ENCODE measurements around the gene LAS1L.
"Not testable (repeated sequence)": the region's sequence is repeated elsewhere in the genome, so short reads cannot be mapped to it uniquely, and the experiment has no call there.

Gene LAS1L

DNA sequence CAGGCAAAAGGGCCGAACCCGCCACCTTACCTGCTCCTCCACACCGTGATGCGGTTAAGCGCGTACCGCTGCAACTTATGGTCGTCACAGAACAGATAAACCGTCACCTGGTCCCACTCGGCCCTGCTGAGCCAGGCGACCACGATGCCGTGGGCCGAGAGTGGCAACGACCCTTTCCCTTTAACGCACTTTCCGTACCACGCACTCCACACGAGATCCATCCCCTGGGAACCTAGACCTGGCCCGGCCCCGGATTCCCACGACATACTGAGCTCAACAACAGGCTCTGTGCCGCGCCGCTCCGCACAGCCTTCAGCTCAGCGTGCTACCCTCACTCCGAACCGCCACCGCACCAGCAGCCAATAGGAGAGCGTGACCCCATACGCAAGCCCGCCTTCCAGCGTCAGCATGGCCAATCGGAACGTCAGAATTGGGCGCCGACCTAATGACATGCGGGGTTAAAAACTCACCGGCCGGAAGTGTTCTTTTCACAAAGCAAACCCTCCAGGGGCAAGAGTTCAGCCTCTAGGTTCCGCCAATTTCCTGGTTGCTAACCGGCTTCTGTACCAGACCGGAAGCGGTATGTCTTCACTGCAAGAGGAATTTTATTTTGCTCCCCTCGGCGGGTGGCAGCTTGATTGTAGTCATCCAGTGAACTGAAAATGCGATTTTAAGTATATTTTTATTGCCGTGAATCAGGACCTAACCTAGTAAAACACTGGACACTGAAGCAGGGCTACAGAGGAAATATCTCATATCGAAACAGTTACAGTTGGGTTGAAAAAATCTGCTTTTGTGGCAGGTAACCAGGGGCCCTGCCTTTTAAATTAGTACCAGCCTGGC lies at the start of gene LAS1L:
Gene LAS1L (minus strand): TSS at position 338 of the 843 bp plus-strand sequence. CDS start 72 bp downstream, at position 266.
- peak; percentile 93 for DNase-seq (ENCODE audit: low spot score)

DNA sequence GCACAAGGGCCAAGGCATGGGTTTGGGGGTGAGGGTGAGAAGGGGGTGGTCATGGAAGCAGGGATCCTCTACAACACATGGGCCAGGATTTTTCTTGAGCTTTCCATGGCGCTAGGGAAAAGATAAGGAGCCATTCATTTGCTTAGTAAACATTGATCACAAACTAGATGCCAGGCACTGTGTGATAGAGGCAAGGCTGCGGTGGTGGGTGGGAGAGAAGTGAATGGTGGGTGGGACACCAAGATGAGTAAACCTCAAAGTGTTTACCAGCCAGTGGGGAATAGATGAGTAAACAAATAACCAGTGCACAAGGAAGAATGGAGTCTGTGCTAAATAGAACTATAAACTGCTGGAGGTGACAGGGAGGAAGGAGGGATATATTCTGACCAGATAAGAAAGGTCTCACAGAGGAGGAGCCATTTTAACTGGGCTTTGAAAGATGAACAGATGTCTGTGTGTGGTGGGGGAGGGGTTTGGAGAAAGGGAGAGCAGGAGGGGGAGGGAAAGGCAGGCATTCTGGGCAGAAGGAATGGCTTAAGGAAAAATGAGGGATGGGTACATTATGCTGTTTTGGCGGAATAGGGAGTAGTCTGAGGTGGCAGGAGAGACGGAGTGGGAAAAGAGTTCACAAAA lies 48.0 kb upstream of the LAS1L start:
- no peak for DNase-seq (ENCODE audit: low spot score)

DNA sequence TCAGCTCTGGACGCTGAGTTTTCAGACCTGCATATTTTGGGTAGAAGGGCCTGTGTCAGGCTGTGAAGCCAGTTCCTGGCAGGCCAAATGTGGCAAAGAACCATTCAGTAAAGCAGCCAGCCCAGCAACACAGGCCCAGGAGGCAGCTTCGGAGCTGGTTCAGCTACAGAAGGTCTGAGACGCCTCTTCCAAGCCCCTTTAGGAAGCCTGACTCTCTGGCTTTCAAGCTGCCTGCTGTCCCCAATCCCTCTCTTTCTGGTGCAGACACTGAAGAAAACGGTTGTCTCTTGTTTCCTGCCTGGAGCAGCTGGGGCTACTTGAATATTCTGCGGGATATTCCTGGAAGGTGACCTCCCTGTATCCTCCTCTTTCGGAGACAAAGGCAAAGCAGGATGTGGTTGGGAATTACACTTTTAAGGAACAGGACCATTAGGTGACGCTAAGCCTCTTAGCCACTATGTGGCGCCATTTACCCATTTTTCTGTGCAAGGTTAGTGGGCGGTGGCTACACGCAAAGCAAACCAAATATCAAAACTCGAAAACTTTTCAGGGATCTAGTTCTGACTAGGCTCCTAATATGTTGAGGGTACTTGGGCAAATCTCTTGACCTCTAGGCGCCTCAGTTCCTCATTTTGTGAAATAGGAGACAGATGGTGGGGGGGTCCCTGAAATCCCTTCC lies 47.2 kb upstream of the LAS1L start:
- peak; percentile 75 for DNase-seq (ENCODE audit: low spot score)

DNA sequence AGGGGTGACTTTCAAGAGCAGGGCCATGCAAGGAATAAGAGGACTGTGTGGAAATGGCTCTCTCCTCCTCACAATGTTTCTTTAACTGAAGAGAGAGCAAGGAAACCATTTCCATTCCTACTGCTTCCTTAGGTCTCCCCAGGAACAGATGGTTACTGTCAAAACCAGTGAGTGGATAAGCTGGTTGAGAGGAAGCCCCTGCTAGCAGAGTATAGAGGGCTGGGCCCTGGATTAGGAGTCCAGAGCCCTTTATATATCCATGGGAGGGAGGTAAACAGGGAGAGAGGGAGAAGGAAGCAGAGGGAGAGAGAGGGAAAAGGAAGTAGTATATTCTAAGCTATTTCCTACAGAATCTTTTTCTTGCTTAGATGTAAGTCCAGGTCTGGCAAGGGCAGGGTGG lies 43.8 kb upstream of the LAS1L start:
- DNase-seq (ENCODE audit: low spot score) = no peak

DNA sequence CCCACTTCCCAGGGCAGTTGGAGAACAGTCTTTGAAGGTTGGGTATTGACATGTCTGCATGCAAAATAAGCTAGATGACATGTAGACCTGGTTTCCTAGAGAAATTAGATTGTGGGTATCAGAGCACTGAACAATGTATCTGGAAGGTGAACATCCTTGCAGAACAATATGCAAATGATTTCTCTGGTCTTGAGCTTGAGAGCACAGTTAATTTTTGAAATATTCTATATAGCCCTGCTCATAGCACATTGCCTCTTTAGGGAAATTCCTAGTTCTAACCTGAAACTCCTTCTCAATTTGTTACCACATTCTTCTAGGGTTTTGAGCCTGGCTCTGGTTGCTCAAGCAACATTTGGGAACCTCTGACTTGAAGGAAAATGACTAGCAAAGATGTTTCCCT lies 41.6 kb upstream of the LAS1L start:
- DNase-seq (ENCODE audit: low spot score) = no peak

DNA sequence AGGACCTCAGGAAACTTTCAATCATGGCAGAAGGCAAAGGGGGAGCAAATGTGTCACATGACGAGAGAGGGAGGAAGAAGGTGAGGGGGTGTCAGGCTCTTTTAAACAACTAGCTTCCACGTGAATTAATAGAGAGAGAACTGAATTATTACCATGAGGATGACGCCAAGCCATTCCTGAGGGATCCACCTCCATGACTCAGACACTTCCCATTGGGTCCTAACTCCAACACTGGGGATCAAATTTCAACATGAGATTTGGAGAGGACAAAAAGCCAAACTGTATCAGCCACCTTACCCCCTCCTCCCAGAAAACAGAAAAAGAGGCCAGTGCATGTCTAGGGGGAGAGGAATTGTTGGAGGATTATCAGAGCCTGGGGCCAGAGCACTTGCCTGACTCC lies 40.4 kb upstream of the LAS1L start:
- DNase-seq (ENCODE audit: low spot score) = no peak

DNA sequence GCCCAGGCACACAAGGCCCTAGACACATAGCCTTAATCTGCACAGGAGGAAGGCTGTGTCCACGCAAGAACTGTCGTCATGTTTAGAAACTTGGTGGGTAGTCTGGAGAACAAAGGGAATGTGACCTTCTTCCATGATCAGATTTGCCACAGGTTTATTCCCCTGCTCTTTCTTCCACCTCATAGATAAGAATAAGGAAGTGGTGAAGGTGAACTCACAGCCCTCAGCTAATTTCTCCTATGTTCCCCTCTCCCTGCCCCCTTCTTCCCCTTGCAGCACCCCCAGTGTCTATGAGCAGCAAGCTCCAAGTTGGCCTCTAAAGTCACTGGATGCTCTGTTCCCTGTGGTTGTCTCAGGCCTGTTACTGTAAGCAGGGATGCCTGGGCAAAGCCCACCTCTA lies 39.8 kb upstream of the LAS1L start:
- DNase-seq (ENCODE audit: low spot score) = no peak

DNA sequence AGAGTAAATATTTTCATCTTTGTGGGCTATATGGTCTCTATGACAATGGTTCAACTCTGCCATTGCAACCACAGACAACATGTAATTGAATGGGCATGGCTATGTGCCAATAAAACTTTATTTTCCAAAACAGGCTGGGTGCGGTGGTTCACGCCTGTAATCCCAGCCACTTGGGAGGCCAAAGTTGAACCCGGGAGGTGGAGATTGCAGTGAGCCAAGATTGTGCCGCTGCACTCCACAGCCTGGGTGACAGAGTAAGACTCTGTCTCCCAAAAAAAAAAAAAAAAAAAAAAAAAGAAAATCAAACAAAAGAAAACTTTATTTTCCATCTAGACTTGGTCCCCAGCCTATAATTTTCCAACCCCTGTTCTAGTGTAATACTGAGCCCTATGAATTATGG lies 38.4 kb upstream of the LAS1L start:
- no peak for DNase-seq (ENCODE audit: low spot score)

DNA sequence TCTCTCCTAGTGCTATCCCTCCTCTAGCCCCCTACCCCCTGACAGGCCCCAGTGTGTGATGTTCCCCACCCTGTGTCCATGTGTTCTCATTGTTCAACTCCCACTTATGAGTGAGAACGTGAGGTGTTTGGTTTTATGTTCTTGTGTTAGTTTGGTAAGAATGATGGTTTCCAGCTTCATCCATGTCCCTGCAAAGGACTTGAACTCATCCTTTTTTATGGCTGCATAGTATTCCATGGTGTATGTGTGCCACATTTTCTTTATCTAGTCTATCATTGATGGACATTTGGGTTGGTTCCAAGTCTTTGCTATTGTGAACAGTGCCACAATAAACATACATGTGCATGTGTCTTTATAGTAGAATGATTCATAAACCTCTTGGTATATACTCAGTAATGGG lies 28.3 kb upstream of the LAS1L start:
- not testable (repeated sequence) for DNase-seq (ENCODE audit: low spot score)

DNA sequence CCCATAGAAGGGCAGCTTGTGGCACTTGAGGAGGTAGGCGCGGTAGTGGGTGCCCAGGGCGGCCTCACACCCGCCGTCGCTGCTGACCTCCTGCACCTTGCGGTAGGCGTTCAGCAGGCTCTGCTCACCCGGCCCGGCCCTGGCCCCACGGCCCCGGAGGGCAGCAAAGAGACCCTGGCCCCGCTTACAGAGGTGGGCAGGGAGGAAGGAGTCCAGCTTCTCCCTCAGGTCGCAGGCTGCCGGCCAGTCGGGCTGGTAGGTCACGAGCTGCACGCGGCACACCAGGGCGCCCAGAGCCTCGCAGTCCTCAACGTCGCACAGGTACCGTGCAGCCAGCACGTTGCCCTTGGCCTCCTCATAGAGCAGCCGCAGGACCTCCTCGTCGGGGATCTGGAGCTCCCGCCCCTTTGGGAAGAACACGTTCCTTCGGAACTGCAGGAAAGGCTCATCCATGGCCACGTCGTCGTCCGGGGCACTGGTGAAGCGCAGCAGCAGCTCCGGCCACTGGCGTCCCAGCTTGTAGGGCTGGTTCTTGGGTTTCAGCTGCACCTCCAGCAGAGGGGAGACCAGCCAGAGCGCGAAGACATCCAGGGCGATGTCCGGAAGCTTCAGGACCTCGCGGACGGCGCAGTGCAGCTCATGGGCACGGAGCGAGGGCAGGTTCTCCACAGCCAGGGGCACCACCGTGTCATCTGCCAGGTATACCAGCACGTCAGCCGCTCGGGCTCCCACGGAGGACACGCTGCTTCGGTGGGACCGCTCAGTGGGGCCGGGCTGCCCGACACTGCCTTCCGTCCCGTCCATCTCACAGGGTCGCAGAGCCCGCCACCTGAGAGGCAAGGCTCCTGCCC lies 17.1 kb upstream of the LAS1L start:
- DNase-seq (ENCODE audit: low spot score) = no peak

DNA sequence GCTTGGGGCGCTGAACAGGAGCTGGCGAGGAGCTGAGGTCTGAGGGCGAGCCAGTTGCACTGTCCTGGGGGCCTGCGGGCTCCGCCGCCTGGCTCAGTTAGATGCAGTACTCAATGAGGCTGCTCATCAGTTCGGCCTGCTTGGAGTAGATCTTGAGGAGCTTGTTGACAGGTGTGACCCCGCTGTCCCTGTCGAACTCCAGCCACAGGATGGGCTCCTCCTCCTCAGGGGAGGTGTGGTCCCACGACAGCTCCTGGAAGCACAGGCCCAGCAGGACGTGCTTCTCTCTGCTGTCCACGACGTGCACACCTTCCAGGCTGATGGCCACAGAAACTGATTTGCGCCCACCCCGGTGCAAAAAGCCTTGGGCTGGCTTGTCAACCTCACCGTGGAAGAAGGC lies 16.5 kb upstream of the LAS1L start:
- no peak for DNase-seq (ENCODE audit: low spot score)

DNA sequence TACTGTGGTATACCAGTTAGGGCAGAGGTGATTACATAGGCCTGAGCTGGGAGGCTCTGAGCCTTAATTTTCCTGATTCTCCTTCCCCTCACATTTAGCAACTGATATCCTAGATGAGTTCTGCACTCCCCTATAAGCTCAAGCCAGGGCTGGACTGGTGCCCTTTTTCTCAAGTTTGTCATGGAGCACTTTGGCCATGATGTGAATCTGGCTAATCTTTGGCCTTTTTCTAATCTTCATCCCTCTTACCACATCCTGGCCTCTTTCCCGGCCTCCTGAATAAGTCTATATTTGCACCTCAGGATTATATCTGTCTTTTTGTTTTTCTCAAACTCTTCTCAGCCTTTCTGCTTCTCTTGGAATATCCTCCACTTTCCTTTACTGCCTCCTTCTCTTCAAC lies 10.9 kb upstream of the LAS1L start:
- DNase-seq (ENCODE audit: low spot score) = no peak

DNA sequence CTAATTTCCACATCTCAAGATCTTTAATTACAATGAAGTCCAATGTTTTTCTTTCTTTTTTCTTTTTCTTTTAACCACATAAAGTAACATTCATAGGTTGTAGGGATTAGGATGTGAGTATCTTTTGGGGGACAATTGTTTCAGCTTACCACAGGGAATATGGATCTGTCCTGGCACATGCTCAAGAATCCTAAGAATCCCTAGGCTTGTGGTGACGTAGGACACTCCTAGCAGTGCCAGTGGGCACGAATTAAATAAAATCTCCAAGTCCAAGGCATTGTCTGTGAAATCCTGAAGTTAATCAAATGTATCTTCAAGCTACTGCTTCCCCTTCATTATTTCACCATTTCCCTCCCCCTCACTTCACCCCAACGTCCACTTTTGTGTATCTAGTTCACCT lies 2.6 kb upstream of the LAS1L start:
- no peak for DNase-seq (ENCODE audit: low spot score)

DNA sequence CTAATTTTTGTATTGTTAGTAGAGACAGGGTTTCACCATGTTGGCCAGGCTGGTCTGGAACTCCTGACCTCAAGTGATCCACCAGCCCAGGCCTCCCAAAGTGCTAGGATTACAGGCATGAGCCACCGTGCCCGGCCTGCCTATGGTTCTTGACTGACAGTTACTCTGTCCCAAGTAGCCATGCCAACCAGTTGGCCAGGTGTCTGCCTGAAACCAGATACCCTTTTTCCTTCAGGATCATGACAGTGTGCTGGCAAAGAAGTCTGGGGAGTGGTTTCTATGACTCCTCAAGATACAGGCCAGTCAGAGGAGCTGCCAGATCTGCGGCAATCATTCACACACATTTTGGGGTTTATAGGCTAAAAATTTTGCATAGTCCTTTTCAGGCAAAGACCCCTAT lies 1.7 kb upstream of the LAS1L start:
- DNase-seq (ENCODE audit: low spot score) = no peak

DNA sequence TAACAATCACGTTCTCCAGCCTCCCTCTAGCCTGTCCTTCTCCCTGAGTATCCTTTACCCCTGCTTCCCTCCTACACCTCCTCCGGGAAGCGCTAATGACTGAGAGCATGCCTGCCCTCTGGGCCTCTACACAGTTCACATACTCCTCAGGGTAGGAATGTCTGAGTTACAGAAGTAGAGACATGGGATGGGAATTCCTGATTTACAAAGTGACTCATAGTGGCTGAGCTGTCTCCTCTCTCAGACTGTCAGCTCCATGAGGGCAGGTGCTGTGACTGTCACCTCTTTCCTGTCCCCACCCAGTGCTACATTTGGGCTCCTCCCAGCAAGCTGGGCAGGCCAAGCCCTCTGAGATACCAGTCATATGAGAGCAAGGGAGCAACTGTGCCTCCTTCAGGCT lies 2.6 kb downstream of the LAS1L start:
- no peak for DNase-seq (ENCODE audit: low spot score)

DNA sequence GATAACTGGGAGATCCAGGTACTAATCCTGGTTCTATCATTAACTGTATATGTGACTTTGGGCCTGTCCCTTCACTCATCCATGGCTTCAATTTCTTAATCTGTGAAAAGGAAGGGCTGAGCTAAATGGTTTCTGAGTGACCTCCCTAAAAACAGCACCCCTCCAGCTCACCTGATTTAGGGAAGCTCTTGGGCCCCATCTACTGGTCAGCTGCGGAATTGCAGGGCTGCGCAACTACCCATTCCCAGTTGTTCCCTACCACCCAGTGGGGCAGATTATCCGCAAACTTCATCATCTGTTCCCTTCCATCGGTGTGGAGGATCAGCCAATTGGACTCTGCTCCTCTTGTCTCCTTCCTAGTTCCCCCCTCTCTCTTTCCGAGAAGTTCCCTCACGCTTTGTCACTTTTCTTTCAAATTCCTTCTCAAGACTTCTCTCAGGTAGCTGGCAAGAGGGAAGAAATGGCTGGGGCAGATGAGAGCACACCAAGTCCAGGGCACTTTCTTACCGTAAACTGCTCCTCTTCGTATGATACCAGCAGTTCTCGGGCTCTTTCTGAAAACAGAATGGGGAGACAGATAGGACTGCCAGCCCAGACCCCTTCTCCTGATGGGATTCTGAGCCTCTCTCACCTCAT lies 5.8 kb downstream of the LAS1L start:
- DNase-seq (ENCODE audit: low spot score) = peak; percentile 55

DNA sequence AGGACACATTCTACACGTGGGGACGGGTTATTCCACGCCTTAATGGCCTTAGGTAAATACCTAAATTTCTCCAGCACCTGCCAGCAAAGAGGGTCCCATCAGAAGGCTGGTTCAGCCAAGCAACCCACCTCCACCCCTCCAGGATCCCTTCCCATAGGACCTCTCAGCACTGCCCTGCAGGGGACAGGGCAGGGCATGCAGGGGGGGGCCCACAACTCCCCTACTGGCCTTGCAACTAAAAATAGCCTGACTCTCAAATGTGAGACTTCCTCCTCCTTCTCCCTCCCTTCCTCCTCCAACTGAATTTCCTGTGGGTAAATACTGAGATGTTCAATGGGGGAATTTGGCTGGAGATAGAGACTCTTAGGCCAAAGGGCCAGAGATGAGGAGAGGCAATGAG lies 6.3 kb downstream of the LAS1L start:
- DNase-seq (ENCODE audit: low spot score) = no peak

DNA sequence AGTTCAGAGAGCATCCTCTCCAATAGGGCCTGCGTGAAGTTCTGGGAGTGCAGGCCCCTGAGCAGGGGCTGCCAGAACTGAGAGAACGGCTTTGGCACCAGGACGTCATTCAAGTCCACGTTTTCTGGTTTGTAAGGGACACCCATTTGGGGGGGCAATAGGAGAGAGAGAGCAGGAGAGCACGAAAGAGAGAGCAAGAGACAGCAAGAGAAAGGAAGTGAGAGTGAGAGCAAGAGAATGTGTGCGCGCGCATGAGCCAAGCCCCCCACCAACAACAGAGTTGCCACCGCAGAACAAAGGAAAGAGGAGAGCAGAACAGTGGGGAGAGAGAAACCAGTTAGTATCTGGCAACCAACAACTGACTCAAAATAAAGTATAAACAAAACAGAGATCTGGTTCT lies 10.4 kb downstream of the LAS1L start:
- no peak for DNase-seq (ENCODE audit: low spot score)

DNA sequence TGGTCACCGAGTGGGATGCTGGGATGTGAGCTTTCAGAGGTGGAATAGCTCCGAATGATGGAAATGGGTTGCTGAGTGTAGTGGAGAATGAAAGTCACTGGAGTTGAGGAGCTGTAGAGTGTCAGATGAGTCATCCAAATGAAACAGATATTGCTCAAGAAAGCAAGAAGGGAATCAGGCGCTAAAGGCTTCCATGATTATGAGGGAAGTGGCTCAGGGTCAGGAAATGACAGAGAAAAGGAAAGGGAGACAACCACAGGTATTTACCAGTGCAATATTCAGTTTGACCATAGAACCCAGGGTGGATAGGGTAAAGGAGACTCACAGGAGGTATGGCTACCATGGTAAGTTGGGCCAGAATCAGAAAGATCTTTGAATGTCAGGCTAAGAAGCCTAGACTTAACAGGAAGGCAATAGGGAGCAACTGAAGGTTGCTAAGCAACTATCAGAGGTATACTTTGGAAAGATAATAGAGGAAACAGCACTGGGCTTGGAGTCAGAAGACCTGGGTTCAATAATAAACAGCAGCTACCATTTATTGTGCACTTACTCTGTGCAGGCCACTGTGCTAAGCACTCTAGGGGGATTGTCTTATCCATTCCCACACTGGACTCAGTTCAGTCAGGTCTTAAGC lies 11.7 kb downstream of the LAS1L start:
- DNase-seq (ENCODE audit: low spot score) = no peak

DNA sequence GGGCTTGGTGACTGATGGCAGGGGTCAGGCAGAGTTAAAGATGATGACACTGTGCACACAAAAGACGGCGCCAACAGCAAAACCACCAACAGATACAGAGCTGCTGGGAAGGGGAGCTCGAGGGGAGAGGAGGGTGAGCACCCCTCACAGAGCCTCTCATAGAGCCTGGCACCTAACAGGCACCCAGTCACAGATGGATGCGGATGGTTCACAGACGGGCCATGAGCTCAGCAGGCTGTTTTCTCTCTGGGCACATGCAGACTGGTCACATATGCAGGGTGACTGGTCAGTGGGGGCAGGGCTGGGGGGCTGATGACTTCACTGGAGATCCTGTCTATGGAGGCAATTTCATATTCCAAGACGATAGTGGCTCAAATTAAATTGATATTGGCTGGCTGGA lies 15.1 kb downstream of the LAS1L start:
- not testable (repeated sequence) for DNase-seq (ENCODE audit: low spot score)

DNA sequence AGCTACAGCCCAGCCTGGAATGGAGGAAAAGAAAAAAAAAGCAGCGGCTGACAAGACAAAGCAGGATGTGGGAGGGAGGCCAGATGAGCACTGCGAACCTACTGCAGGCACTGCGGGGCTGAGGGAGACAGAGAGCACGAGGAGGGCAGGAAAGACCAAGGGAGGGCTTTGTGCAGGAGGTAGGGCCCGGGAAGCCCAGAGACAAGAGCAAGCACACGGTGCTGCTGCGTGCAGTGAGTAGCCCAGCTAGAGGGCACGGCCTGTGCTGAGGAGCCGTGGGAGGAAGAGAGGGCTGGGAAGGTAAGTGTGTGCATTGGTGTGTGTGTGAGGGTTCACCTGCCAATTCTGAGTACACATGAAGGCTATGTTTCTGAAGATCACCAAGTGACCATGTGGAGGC lies 15.6 kb downstream of the LAS1L start:
- not testable (repeated sequence) for DNase-seq (ENCODE audit: low spot score)
